HG02763 (cell line): ENCODE data around the gene DGCR2.
"Not testable (repeated sequence)": the region's sequence is repeated elsewhere in the genome, so short reads cannot be mapped to it uniquely, and the experiment has no call there.

ENCODE experiments used
- ATAC-seq: cut with Tn5 transposase; IDR thresholded peaks from one replicate; pipeline ENCODE4 v1.9.1; 2021; ENCODE audit warnings: mild to moderate bottlenecking, moderate library complexity; ENCODE audit not compliant: unreplicated experiment

The DGCR2 gene

DNA sequence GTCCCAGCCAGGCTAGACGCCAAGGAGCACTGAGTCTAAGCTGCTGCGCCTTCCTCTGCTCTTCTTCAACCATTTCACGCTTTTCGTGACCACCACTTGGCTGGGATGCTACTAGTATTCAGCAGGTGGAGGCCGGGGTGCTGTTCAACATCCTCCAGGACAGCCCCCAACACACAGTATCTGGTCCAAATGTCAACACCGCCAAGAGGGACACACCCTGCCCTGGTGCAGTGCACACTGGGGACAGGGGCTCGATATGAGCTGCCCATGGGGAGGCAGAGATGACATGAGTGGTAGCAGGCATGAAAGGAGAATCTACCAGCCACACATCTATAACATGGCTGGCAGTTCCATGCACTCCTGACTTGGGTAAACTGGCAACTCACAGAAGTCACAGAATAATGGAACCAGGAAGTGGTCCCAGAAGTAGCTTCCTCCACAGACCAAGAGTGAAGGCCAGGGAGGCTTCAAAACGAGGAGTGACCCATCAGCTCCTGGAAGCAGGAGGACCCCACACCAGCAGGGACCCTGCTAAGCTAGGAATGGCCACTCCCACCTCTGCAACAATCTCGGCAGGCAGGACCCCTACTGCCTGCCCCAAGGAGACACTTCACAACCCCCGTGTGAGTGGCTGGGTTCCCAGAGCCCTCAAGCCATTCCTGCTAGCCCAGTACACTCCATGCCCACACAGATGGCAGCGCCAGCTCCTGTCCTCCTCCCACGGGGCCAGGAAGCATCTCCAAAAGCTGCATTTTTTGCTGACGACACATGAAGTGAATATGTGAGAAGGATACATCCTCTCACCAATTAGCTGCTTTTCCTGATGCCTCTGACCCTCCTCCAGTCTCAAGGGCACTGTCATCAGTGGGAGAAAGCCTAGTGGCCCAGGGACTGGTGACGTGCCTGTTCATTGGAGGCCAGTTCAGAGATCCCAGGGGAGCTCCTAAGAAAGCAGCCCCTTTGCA lies 78.8 kb downstream of the DGCR2 start:
- no peak for ATAC-seq

GRCh38 chr22:19042285-19043120 lies 79.7 kb downstream of the DGCR2 start:
- ATAC-seq, result no peak

DNA sequence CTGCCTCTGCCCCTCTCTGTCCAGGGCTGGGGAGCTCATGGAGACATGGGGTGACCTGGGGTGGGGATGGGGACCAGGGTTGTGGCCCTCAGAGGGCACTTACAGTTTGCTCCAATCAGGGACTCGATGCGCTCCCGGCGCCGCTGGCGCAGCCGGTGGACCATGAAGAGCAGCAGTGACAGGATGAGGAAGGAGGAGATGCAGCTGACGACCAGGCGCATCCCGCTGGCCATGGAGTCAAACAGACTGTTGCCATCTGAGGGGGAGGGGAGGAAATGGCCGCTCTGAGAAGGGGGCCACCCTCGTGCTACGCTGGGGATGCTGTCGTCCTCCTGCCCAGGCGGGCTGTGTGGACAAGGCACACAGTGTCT lies 80.5 kb downstream of the DGCR2 start:
- ATAC-seq, result no peak

DNA sequence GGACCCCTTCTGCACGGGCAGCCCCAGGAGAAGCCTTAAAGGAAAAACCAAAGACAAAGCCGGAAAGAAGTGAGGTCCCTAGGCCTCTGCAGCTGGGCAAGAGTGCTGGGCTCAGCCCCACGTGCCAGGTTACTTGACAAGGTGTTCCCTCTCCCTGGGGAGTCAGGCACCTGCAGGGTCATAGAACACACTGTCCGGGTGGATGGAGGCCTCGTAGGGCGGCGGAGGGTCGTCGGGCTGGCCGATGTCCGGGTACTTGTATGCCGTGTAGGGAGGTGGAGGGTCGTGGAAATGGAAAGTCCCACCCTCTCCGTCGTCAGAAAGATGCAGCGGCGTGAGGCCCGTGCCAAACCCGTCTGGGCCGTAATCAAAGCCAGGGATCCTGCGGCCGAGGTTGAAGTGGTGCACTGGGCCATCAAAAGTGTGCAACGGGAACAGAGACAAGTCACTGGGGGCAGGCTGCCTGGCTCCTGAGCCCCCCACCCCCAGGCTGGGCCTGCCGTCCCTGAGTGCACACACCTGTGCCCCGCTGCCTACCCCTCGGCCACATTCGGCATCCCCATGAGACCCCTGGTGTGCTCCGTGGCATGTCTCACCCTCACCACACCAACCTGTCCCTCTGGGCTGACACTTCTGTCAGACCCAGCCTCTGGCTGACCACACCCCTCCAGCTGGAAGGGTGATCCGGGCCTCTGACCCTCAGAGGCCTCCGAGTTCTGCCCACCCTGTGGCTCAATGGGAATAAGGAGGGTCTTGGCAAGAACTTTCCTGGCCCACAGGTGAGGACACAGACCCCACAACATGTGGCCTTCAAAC lies 81.1 kb downstream of the DGCR2 start:
- ATAC-seq, result no peak

DNA sequence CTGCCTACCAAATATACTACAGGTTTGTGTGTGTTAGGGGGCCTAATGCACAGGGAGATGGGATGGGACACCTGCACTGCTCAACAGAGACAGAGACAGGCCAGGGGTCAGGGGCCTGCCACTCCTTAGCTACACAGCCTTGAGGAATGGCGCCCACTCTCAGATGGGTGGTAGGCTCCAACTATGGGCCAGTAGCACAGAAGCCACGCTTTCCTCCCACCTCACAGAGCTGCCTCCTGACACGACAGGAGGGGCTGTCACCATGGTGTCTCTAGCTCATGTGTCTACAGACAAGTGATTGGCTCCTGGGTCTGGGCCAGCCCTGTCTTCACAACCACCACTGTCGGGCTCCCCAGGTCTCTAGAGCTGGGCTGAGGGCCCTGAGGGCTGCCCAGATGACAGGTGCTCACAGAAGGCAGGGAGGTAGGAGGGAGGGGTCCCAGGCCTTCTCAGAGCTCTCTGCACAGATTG lies 81.8 kb downstream of the DGCR2 start:
- ATAC-seq, result no peak

DNA sequence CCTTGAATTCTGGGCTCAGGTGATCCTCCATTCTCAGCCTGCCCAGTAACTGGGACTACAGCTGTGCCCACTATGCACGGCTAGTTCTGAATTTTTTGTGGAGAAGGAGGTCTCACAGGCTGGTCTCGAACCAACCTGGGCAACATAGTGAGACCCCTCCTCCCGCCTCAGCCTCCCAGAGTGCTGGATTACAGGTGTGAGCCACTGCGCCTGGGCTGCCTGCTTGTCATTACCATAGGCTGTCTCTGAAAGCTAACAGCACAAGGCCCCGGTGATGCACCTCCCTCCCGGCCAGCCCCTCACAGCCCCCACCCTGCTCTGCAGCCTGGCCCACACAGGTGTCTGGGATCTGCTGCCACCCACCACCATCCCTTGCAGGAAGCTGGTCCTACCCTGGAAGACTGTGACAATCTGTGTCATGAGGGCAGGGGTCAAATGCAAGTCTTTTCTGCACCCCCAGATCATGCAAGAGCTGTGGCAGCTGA lies 82.4 kb downstream of the DGCR2 start:
- ATAC-seq, result no peak

- no peak for ATAC-seq
Observed at GRCh38 chr22:19039448-19039780, 82.8 kb downstream of the DGCR2 start.

GRCh38 chr22:19038728-19039447 lies 83.3 kb downstream of the DGCR2 start:
- no peak for ATAC-seq

- no peak for ATAC-seq
Observed at GRCh38 chr22:19038164-19038546, 84.1 kb downstream of the DGCR2 start.

GRCh38 chr22:19037282-19038163 lies 84.7 kb downstream of the DGCR2 start:
- ATAC-seq, result no peak

GRCh38 chr22:19036523-19037273 lies 85.5 kb downstream of the DGCR2 start:
- ATAC-seq, result no peak

DNA sequence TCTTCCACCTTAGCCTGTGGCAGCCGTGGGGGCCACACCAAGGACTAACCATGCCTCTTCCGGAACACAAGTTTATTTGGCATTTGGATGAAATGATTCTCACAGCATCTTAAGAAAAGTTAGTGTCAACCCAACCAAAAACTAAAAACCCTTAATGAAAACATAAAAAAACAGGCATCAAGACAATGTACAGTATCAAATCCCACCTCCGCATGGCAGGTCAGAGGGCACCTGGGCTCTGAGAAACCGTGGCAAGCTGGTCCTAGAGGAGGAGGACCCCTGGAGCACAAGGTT lies 86.0 kb downstream of the DGCR2 start:
- no peak for ATAC-seq

GRCh38 chr22:19035474-19036228 lies 86.6 kb downstream of the DGCR2 start:
- no peak for ATAC-seq

DNA sequence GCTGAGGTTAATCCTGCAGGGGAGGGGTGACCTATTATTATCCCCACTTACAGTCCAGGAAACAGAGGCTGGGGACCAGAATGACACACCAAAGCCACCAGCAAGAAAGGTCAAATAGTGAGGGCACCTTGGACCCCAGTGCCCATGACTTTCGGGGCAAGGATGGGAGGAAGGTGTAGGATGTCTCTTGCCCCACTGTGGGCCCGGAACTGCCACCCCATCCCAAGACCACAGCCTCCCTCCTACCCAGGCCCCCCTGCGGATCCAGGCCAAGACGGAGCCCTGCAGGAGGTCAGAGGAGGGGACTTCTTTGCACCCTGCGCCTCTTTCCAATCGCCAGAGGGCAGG lies 87.1 kb downstream of the DGCR2 start:
- ATAC-seq, result not testable (repeated sequence)

DNA sequence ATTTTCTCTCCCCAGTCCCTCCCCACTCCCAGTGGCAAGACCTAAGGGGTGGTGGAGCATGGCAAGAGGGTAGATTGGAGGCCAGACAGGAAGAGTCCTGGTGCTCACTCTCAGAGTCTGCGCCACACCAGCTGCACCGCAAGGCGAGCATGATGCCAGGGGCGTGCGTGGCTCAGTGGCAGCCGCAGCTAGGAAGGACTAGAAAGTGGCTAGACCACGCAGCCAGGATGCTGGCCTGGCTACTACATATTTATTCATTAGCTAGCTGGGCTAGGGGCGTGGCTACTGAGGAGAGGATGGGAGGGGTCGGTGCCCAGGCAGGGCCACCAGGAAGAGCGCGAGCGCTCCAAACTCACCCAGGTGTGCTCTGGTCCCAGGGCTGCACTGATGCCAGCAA lies 87.5 kb downstream of the DGCR2 start:
- ATAC-seq, result not testable (repeated sequence)

GRCh38 chr22:19034031-19034723 lies 88.0 kb downstream of the DGCR2 start:
- ATAC-seq, result not testable (repeated sequence)

- not testable (repeated sequence) for ATAC-seq
Observed at GRCh38 chr22:19033568-19033905, 88.7 kb downstream of the DGCR2 start.
